Islet of Langerhans (tissue), 1 donor: Measurements from ENCODE around the gene TTBK1.

Experiments used
- FAIRE-seq: peaks from one replicate; lab custom pipeline; 2011; peaks lifted over from hg19 to GRCh38; lab: Jason Lieb, UNC

TTBK1 gene

GRCh38 chr6:43223175-43223574 is 20.1 kb upstream of the TTBK1 start:
- no peak for FAIRE-seq

GRCh38 chr6:43226192-43226851 is 17.0 kb upstream of the TTBK1 start:
- FAIRE-seq, result no peak

GRCh38 chr6:43228951-43229802 is 14.1 kb upstream of the TTBK1 start, which contains the start of gene DNPH1:
TSS of gene DNPH1 (minus strand) at chr6:43229481. CDS start at chr6:43229456, 25 bp downstream.
- FAIRE-seq, result no peak

- no peak for FAIRE-seq
Measured at GRCh38 chr6:43229803-43230620, 13.3 kb upstream of the TTBK1 start.

GRCh38 chr6:43231053-43231452 is 12.2 kb upstream of the TTBK1 start:
- FAIRE-seq, result no peak

GRCh38 chr6:43231735-43232450 is 11.4 kb upstream of the TTBK1 start:
- no peak for FAIRE-seq

GRCh38 chr6:43235841-43236240 is 7.4 kb upstream of the TTBK1 start:
- no peak for FAIRE-seq

- FAIRE-seq, result no peak
Measured at GRCh38 chr6:43239054-43239453, 4.2 kb upstream of the TTBK1 start.

- FAIRE-seq, result no peak
Measured at GRCh38 chr6:43240950-43241349, 2.3 kb upstream of the TTBK1 start.

- FAIRE-seq, result no peak
Measured at GRCh38 chr6:43241446-43241845, 1.8 kb upstream of the TTBK1 start.

GRCh38 chr6:43243664-43244321 is 512 bp downstream of the TTBK1 start:
- FAIRE-seq, result no peak

- no peak for FAIRE-seq
Measured at GRCh38 chr6:43246301-43247113, 3.2 kb downstream of the TTBK1 start.

- FAIRE-seq, result no peak
Measured at GRCh38 chr6:43247114-43247999, 4.1 kb downstream of the TTBK1 start.

GRCh38 chr6:43248101-43248500 is 4.8 kb downstream of the TTBK1 start:
- no peak for FAIRE-seq

GRCh38 chr6:43248791-43249190 is 5.5 kb downstream of the TTBK1 start:
- FAIRE-seq, result no peak

- FAIRE-seq, result no peak
Measured at GRCh38 chr6:43250992-43251373, 7.7 kb downstream of the TTBK1 start.

GRCh38 chr6:43253401-43253800 is 10.1 kb downstream of the TTBK1 start:
- no peak for FAIRE-seq

GRCh38 chr6:43254138-43254817 is 11.0 kb downstream of the TTBK1 start:
- FAIRE-seq, result no peak

GRCh38 chr6:43254846-43255245 is 11.6 kb downstream of the TTBK1 start:
- no peak for FAIRE-seq
